Activated CD8-positive, alpha-beta memory T cell treated with anti-CD3 and anti-CD28 coated beads for 36 hours (primary cell): ENCODE results near the gene DIPK2A. TPM values are rescaled to one million over a fixed set of nuclear protein-coding genes. Genes with fewer than 3 reads are reported as not detected.

Experiments
- total RNA-seq, 2 experiments: library from RNA; stranded (reverse); gene quantifications; one replicate each; pipeline ENCODE4 v1.2.3, GENCODE V29; 2021

Gene DIPK2A
- total RNA-seq, 2 experiments from 2014 or later, result 14.4 to 15.1 TPM

Other genes starting within 250 kb of the DIPK2A start
- 1 to 10 TPM; 1.0 TPM for gene SLC9A9, start 123.4 kb upstream of the DIPK2A start, total RNA-seq